Body of pancreas (tissue), 4 donors: ENCODE measurements around the gene ZFAND2A. TPM values are rescaled to one million over a fixed set of nuclear protein-coding genes. Genes with fewer than 3 reads are reported as not detected.
"Not testable (repeated sequence)": the region's sequence is repeated elsewhere in the genome, so short reads cannot be mapped to it uniquely, and the experiment has no call there.

Experiments
- ATAC-seq: fragments of 150-250 bp; one replicate; pipeline ENCODE4 v1.9.1; 2016
- DNase-seq, 4 donors: peaks; one replicate each; pipeline ENCODE4 v3.0.0-alpha.2; 2019
- H3K27ac ChIP-seq, 4 donors: fragments of 200-600 bp; sonication (generic); 1 replicate in 3 of 4; 2 replicates in 1 of 4; pipeline versions ENCODE4 v1.5.1 to v1.6.1; 2016 to 2019; ENCODE audit warnings: mild to moderate bottlenecking in 1 of 4, mixed read lengths in 1 of 4, moderate library complexity in 1 of 4
- H3K27me3 ChIP-seq, 2 donors: fragments of 200-600 bp; sonication (generic); one replicate each; pipeline ENCODE4 v1.6.0; 2016; ENCODE audit warnings: mild to moderate bottlenecking in 1 of 2
- H3K36me3 ChIP-seq, 2 donors: fragments of 200-600 bp; sonication (generic); replicated peaks in 1 of 2; 2 replicates each; pipeline ENCODE4 v1.5.1; 2016; ENCODE audit warnings: low read depth in 2 of 2; ENCODE audit not compliant: insufficient read depth in 1 of 2
- H3K4me1 ChIP-seq: fragments of 200-600 bp; sonication (generic); one replicate; pipeline ENCODE4 v1.6.0; 2016
- H3K4me3 ChIP-seq, 2 donors: fragments of 200-600 bp; sonication (generic); 1 replicate in 1 of 2; 2 replicates in 1 of 2; pipeline ENCODE4 v1.5.1; 2016 to 2019
- H3K9me3 ChIP-seq, 3 donors: fragments of 200-600 bp; sonication (generic); 1 replicate in 2 of 3; 2 replicates in 1 of 3; pipeline ENCODE4 v1.5.1; 2016
- CTCF ChIP-seq, 7 experiments: fragments of 450-650 bp in 4 of 7; fragments of 200-600 bp in 3 of 7; sonication (generic) in 3 of 7; IDR thresholded peaks; one replicate each; pipeline ENCODE4 v1.5.1; 2016 to 2019; ENCODE audit warnings: antibody characterized with exemption in 7 of 7
- POLR2A ChIP-seq, 3 donors: fragments of 450-650 bp; IDR thresholded peaks; one replicate each; pipeline ENCODE4 v1.6.1; 2016; ENCODE audit warnings: antibody characterized with exemption in 3 of 3, mild to moderate bottlenecking in 2 of 3
- whole genome bisulfite sequencing, 2 donors: methylation state at CpG; one replicate each; pipeline ENCODE4 v1.1.5; 2017; 5-methylcytosine and 5-hydroxymethylcytosine counted together
- intact Hi-C: fragments of 100-400 bp; cut with DNase I; formaldehyde crosslinking; loops from one replicate; pipeline ENCODE4 v1.15.1; 2023
- total RNA-seq, 2 donors: library from RNA; depleted of rRNA; stranded (reverse); fragments of >200 nt; gene quantifications; one replicate each; pipeline ENCODE4 v1.1.0, GENCODE V29; 2016

The ZFAND2A gene
- total RNA-seq, 2 donors from 2014 or later, result 15.6 to 17.8 TPM

DNA sequence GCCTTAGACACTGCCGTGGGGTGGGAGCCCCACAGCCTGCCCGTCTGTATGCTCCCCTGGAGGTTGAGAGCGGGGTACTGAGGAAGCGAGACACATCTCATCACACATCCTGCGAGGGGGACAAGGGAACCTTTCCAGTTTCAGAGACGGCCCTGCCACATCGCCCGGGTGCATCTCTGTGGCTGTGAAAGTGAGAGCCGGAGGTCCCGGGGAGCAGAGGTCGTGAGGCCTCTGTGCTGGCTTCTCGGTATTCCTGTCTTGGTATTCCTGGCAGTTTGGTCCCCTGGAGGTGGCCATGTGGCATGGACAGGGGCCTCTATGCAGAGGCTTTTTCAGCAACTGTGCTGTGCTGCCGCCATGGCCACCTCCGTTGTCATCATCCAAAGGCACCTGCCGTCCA lies 41.9 kb upstream of the ZFAND2A start:
- no peaks in the 10 kb centered on the region for H3K4me1 ChIP-seq
- H3K27me3 ChIP-seq, result peaks cover 0 to 4% of the 10 kb centered on the region in 2 donors
- H3K4me3 ChIP-seq, result no peak overlapping the region
- no peak for TF ChIP-seq CTCF (IDR thresholded peaks at IDR 0.05)
- TF ChIP-seq POLR2A (IDR thresholded peaks at IDR 0.05), result no peak
- DNase-seq (no peak), ATAC-seq (no peak)
- no peak overlapping the region for H3K27ac ChIP-seq
- H3K36me3 ChIP-seq, result no peaks in the 10 kb centered on the region
- intact Hi-C loops, result no loop called here
- WGBS, 2 donors, result 58 to 61% methylated on average over 10 to 12 of the region's 15 CpGs
- no peaks in the 10 kb centered on the region for H3K9me3 ChIP-seq

- no peak for DNase-seq
- WGBS, 2 donors, result 52 to 69% methylated on average over 19 of the region's 19 CpGs
- Histone ChIP-seq H3K27ac (no peak overlapping the region), H3K4me1 (no peaks in the 10 kb centered on the region), H3K4me3 (no peak overlapping the region), H3K9me3 (no peaks in the 10 kb centered on the region), H3K27me3 (peaks cover 0 to 4% of the 10 kb centered on the region in 2 donors), H3K36me3 (no peaks in the 10 kb centered on the region)
- TF ChIP-seq POLR2A (IDR thresholded peaks at IDR 0.05) (no peak), CTCF (IDR thresholded peaks at IDR 0.05) (no peak)
- intact Hi-C loops, result no loop called here
- no peak for ATAC-seq
Measured at GRCh38 chr7:1200045-1200444, 40.0 kb upstream of the ZFAND2A start.

DNA sequence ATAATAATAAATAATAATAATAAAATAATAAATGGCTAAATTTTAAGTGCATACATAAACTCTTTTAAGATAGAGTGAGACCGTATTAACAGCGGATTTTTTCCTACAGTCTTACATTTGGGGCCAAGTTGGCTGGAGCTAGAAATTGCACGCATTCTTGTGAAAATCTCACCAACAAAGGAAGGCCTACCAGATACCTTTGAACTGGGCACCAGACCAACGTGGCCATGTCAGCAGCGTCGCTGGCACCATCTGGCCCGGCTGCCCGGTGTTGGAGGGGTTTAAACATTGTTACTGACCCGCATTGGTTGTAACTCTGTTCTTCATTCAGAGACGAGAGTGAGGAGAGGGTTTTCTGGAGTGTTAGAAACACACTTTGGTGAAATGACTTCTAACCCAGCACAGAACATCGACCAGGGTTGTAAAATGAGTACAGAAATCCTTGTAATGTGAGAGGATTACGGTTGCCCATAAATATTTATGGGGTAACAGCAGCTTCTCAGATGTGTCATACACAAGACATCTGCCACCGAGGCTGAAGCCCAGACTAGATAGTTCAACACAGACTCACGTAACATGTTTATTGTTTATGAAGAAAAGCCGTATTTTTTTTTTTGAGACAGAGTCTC lies 38.1 kb upstream of the ZFAND2A start:
- TF ChIP-seq POLR2A (IDR thresholded peaks at IDR 0.05), result no peak
- TF ChIP-seq CTCF (IDR thresholded peaks at IDR 0.05), result no peak
- Histone ChIP-seq H3K4me3 (no peak overlapping the region), H3K27ac (no peak overlapping the region), H3K27me3 (peaks cover 0 to 10% of the 10 kb centered on the region in 2 donors), H3K4me1 (no peaks in the 10 kb centered on the region), H3K36me3 (no peaks in the 10 kb centered on the region), H3K9me3 (no peaks in the 10 kb centered on the region)
- no peak for ATAC-seq
- intact Hi-C loops, result no loop called here
- WGBS, 2 donors, result 52 to 61% methylated on average over 15 of the region's 15 CpGs
- DNase-seq, result no peak

DNA sequence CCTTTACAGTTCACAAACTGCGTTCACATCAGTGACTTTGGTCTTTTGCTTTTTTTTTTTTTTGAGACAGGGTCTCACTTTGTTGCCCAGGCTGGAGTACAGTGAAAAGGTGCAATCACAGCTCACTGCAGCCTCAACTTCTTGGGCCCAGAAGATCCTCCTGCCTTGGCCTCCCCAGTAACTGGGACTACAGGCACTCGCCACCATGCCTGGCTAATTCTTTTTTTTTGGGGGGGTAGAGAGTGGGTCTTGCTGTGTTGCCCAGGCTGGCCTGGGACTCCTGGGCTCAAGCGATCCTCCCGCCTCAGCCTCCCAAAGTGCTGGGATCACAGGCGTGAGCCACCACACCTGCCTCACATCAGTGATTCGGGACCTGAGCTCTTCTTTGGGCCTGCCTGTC lies 37.0 kb upstream of the ZFAND2A start:
- Histone ChIP-seq H3K27me3 (peaks cover 0 to 10% of the 10 kb centered on the region in 2 donors), H3K4me3 (no peak overlapping the region), H3K4me1 (no peaks in the 10 kb centered on the region), H3K36me3 (no peaks in the 10 kb centered on the region), H3K27ac (no peak overlapping the region), H3K9me3 (no peaks in the 10 kb centered on the region)
- intact Hi-C loops, result no loop called here
- no peak for TF ChIP-seq POLR2A (IDR thresholded peaks at IDR 0.05)
- TF ChIP-seq CTCF (IDR thresholded peaks at IDR 0.05), result no peak
- no peak for ATAC-seq
- no peak for DNase-seq
- 77 to 84% methylated on average over 3 to 6 of the region's 6 CpGs for WGBS, 2 donors

GRCh38 chr7:1196441-1196840 lies 36.4 kb upstream of the ZFAND2A start:
- H3K9me3 ChIP-seq, DNase-seq, ATAC-seq, intact Hi-C loops, H3K36me3 ChIP-seq, H3K4me3 ChIP-seq, H3K27me3 ChIP-seq, H3K4me1 ChIP-seq, H3K27ac ChIP-seq: not testable (repeated sequence)
- no CpG with 5 or more reads among the region's 4 CpGs for WGBS, 2 donors
